Gastrocnemius medialis (tissue), 4 donors: ENCODE data around the gene OR6S1. TPM values are rescaled to one million over a fixed set of nuclear protein-coding genes. Genes with fewer than 3 reads are reported as not detected.

Source experiments
- ATAC-seq, 2 donors: fragments of 150-250 bp; one replicate each; pipeline ENCODE4 v1.9.1; 2016
- DNase-seq, 2 donors: peaks; one replicate each; pipeline ENCODE4 v3.0.0-alpha.2; 2019
- H3K27ac ChIP-seq, 4 donors: fragments of 200-600 bp; sonication (generic); 1 replicate in 1 of 4; 2 replicates in 3 of 4; pipeline ENCODE4 v1.5.1; 2016 to 2018; ENCODE audit warnings: mild to moderate bottlenecking in 2 of 4, moderate library complexity in 1 of 4
- H3K27me3 ChIP-seq, 3 donors: fragments of 200-600 bp; sonication (generic) in 2 of 3; 1 replicate in 1 of 3; 2 replicates in 2 of 3; pipeline versions ENCODE4 v1.5.1 to v1.6.0; 2016 to 2019; ENCODE audit warnings: mild to moderate bottlenecking in 1 of 3, moderate library complexity in 1 of 3
- H3K36me3 ChIP-seq, 2 donors: fragments of 200-600 bp; sonication (generic) in 1 of 2; one replicate each; pipeline ENCODE4 v1.5.1; 2017 to 2018
- H3K4me1 ChIP-seq, 2 donors: fragments of 200-600 bp; sonication (generic) in 1 of 2; one replicate each; pipeline ENCODE4 v1.5.1; 2016 to 2017; ENCODE audit warnings: mild to moderate bottlenecking in 2 of 2
- H3K4me3 ChIP-seq, 4 donors: fragments of 200-600 bp; sonication (generic) in 3 of 4; 1 replicate in 1 of 4; 2 replicates in 3 of 4; pipeline ENCODE4 v1.5.1; 2016 to 2019; ENCODE audit warnings: mild to moderate bottlenecking in 2 of 4
- H3K9me3 ChIP-seq, 3 donors: fragments of 200-600 bp; sonication (generic) in 2 of 3; 1 replicate in 1 of 3; 2 replicates in 2 of 3; pipeline ENCODE4 v1.5.1; 2016 to 2019
- CTCF ChIP-seq, 5 experiments: fragments of 450-650 bp in 3 of 5; fragments of 200-600 bp in 2 of 5; sonication (generic) in 2 of 5; IDR thresholded peaks in 4 of 5; conservative IDR thresholded peaks in 1 of 5; 1 replicate in 4 of 5; 2 replicates in 1 of 5; pipeline ENCODE4 v1.5.1; 2016 to 2019; ENCODE audit warnings: antibody characterized with exemption in 5 of 5, mild to moderate bottlenecking in 3 of 5, moderate library complexity in 3 of 5
- POLR2A ChIP-seq, 2 donors: fragments of 450-650 bp; IDR thresholded peaks; one replicate each; pipeline ENCODE4 v1.6.1; 2017; ENCODE audit warnings: antibody characterized with exemption in 2 of 2, mild to moderate bottlenecking in 2 of 2, moderate library complexity in 2 of 2
- in situ Hi-C, 4 donors: fragments of 200-750 bp; cut with MboI; loops; one replicate each; pipeline versions ENCODE4 v1.15.0 to v1.8.0; 2017; ENCODE audit warnings: low sequenced_read_pairs in 4 of 4
- intact Hi-C: fragments of 100-400 bp; cut with DNase I; formaldehyde crosslinking; loops from one replicate; pipeline ENCODE4 v1.15.1; 2023; ENCODE audit warnings: low total_unique reads
- total RNA-seq, 4 donors: library from RNA; depleted of rRNA; stranded (reverse); fragments of >200 nt; gene quantifications; one replicate each; pipeline versions ENCODE4 v1.1.0 to v1.2.3, GENCODE V29; 2016

OR6S1 gene
- total RNA-seq, 4 donors from 2014 or later = not detected

- TF ChIP-seq CTCF (IDR thresholded peaks at IDR 0.05 in 4 of 5, conservative IDR thresholded peaks at IDR 0.05 in 1 of 5) (no peak), POLR2A (IDR thresholded peaks at IDR 0.05) (no peak)
- in situ Hi-C loops = loop anchor here in 2 of 4 donors (25.0 kb wide), 1 partner anchor 206 kb away; the partner anchor contains the start of gene TEP1 (in 2 of the 2)
- Histone ChIP-seq H3K9me3 (no peaks in the 10 kb centered on the region), H3K36me3 (no peaks in the 10 kb centered on the region), H3K27me3 (peaks cover 7 to 10% (median 10%) of the 10 kb centered on the region in 3 donors), H3K4me1 (peaks cover 6 to 10% of the 10 kb centered on the region in 2 donors), H3K4me3 (no peak overlapping the region), H3K27ac (no peak overlapping the region)
- ATAC-seq (no peak), DNase-seq (no peak)
- intact Hi-C loops = loop anchor here (10.0 kb wide), 2 partner anchors 426 to 646 kb away; partner anchors contain the start of genes HNRNPC and RNASE7
Measured at GRCh38 chr14:20618271-20618749, 23.2 kb downstream of the OR6S1 start.

- peaks cover 0 to under 1% (median under 1%) of the 10 kb centered on the region in 3 donors for H3K27me3 ChIP-seq
- H3K9me3 ChIP-seq = no peaks in the 10 kb centered on the region
- TF ChIP-seq CTCF (IDR thresholded peaks at IDR 0.05 in 4 of 5, conservative IDR thresholded peaks at IDR 0.05 in 1 of 5) = no peak
- no peak for TF ChIP-seq POLR2A (IDR thresholded peaks at IDR 0.05)
- in situ Hi-C loops (loop anchor here in 2 of 4 donors (25.0 kb wide), 1 partner anchor 205 kb away; the partner anchor contains the start of gene TEP1 (in 2 of the 2)), intact Hi-C loops (loop anchor here (10.0 kb wide), 2 partner anchors 427 to 647 kb away; partner anchors contain the start of genes HNRNPC and RNASE7)
- no peak overlapping the region for H3K27ac ChIP-seq
- ATAC-seq (no peak), DNase-seq (no peak)
- no peak overlapping the region for H3K4me3 ChIP-seq
- H3K4me1 ChIP-seq = peaks cover 6 to 10% of the 10 kb centered on the region in 2 donors
- H3K36me3 ChIP-seq = no peaks in the 10 kb centered on the region
Measured at GRCh38 chr14:20617138-20618003, 24.1 kb downstream of the OR6S1 start.

- H3K4me1 ChIP-seq = peaks cover 6 to 15% of the 10 kb centered on the region in 2 donors
- in situ Hi-C loops = loop anchor here in 2 of 4 donors (25.0 kb wide), 1 partner anchor 204 kb away; the partner anchor contains the start of gene TEP1 (in 2 of the 2)
- intact Hi-C loops = loop anchor here (10.0 kb wide), 2 partner anchors 429 to 649 kb away; partner anchors contain the start of genes HNRNPC and RNASE7
- H3K36me3 ChIP-seq = no peaks in the 10 kb centered on the region
- DNase-seq = no peak
- ATAC-seq = no peak
- H3K27me3 ChIP-seq = no peaks in the 10 kb centered on the region
- no peaks in the 10 kb centered on the region for H3K9me3 ChIP-seq
- no peak overlapping the region for H3K27ac ChIP-seq
- no peak for TF ChIP-seq POLR2A (IDR thresholded peaks at IDR 0.05)
- no peak for TF ChIP-seq CTCF (IDR thresholded peaks at IDR 0.05 in 4 of 5, conservative IDR thresholded peaks at IDR 0.05 in 1 of 5)
- H3K4me3 ChIP-seq = no peak overlapping the region
Measured at GRCh38 chr14:20615996-20616395, 25.5 kb downstream of the OR6S1 start.

GRCh38 chr14:20614038-20614840 is 27.3 kb downstream of the OR6S1 start:
- ATAC-seq (peak in 1 of 2 donors; percentile 3), DNase-seq (no peak)
- TF ChIP-seq CTCF (IDR thresholded peaks at IDR 0.05 in 4 of 5, conservative IDR thresholded peaks at IDR 0.05 in 1 of 5) (no peak), POLR2A (IDR thresholded peaks at IDR 0.05) (no peak)
- Histone ChIP-seq H3K4me1 (peaks cover 9 to 17% of the 10 kb centered on the region in 2 donors), H3K27ac (peak overlapping the region; percentile 44 to 73 (median 68)), H3K4me3 (peak overlapping the region; percentile 56 to 66 (median 58)), H3K36me3 (no peaks in the 10 kb centered on the region), H3K27me3 (no peaks in the 10 kb centered on the region), H3K9me3 (no peaks in the 10 kb centered on the region)
- in situ Hi-C loops = loop anchor here (5.0 to 25.0 kb wide), 4 partner anchors 78 to 287 kb away; partner anchors contain the start of gene TEP1 (in 3 of the 4)
- intact Hi-C loops = loop anchor here (5.0 to 10.0 kb wide), 4 partner anchors 272 to 651 kb away; partner anchors contain the start of genes HNRNPC, PARP2, RNASE7 and TTC5
